ENCODE measurements around the gene TBCC.

Gene TBCC, protein sequence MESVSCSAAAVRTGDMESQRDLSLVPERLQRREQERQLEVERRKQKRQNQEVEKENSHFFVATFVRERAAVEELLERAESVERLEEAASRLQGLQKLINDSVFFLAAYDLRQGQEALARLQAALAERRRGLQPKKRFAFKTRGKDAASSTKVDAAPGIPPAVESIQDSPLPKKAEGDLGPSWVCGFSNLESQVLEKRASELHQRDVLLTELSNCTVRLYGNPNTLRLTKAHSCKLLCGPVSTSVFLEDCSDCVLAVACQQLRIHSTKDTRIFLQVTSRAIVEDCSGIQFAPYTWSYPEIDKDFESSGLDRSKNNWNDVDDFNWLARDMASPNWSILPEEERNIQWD

DNA sequence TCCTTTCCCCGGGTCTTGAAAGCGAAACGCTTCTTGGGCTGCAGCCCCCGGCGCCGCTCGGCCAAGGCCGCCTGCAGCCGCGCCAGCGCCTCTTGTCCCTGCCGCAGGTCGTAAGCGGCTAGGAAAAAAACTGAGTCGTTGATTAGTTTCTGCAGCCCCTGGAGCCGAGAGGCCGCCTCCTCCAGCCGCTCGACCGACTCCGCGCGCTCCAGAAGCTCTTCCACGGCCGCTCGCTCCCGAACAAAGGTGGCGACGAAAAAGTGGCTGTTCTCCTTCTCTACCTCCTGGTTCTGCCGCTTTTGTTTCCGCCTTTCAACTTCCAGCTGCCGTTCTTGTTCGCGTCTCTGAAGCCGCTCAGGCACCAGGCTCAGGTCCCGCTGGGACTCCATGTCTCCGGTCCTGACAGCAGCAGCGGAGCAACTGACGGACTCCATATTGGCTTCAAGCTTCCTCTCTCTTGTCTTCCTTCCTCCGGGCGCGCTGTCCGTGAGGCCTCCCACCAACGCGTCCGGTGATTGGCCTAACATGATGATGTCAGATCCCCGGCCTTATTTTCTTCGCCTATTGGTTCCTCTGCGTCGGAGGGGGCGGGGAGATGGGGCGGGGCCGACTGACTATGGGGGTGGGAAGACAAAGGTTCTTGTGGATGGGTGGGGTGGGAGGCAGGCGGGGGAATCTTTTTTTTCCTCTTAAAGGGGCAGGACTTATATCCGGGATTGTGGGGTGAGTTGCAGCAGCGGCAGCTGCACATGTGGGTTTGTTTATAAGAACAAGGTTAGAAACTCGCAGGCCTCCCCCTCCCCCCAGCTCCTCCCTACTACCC is at the start of gene TBCC:
TSS of gene TBCC (minus strand) at position 464 of the 823 bp plus-strand sequence. CDS start at position 434, 30 bp downstream.
- Histone ChIP-seq H3K4me1 (ENCODE audit: control insufficient read depth, insufficient read depth, low read length) (peaks cover 3% of the 10 kb centered on the region; the same call in 1 of the 2 replicates), H3K27me3 (ENCODE audit: control insufficient read depth, insufficient read depth, low read length) (no peaks in the 10 kb centered on the region), H3K9ac (ENCODE audit: low read depth, low read length) (peak within 1 kb of the TSS; percentile 91), H3K9me3 (ENCODE audit: control insufficient read depth, insufficient read depth, low read length) (no peaks in the 10 kb centered on the region), H3K27ac (ENCODE audit: low read depth, low read length) (peak within 1 kb of the TSS; percentile 98), H3K36me3 (ENCODE audit: control insufficient read depth, insufficient read depth, low read length) (no peaks in the 10 kb centered on the region), H3K4me3 (ENCODE audit: low read depth, low read length) (peak within 1 kb of the TSS; percentile 80)

DNA sequence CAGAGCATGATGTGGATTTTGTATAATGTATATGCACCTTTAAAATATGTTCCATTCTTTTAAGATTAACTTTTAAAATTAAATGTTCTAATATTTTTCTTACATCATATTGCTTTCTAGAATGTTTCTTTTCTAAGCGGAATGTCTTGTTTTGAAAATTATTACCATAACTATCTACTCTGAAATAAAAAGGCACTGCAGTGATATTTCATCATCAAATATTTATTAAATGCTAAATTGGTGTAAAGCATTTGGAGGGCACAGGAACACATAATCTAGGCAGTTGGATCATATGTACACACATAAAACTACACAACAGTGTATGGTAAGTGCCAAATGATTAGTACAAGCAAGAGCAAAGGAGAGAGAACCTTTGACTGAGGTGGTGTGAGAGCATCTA is 49.7 kb upstream of the TBCC start:
- H3K4me1 ChIP-seq (ENCODE audit: control insufficient read depth, insufficient read depth, low read length) = peaks cover 11% of the 10 kb centered on the region
- H3K9ac ChIP-seq (ENCODE audit: low read depth, low read length) = no peak overlapping the region
- no peaks in the 10 kb centered on the region for H3K36me3 ChIP-seq (ENCODE audit: control insufficient read depth, insufficient read depth, low read length)
- no peak overlapping the region for H3K27ac ChIP-seq (ENCODE audit: low read depth, low read length)
- no peak overlapping the region for H3K4me3 ChIP-seq (ENCODE audit: low read depth, low read length)
- no peaks in the 10 kb centered on the region for H3K9me3 ChIP-seq (ENCODE audit: control insufficient read depth, insufficient read depth, low read length)
- no peaks in the 10 kb centered on the region for H3K27me3 ChIP-seq (ENCODE audit: control insufficient read depth, insufficient read depth, low read length)

DNA sequence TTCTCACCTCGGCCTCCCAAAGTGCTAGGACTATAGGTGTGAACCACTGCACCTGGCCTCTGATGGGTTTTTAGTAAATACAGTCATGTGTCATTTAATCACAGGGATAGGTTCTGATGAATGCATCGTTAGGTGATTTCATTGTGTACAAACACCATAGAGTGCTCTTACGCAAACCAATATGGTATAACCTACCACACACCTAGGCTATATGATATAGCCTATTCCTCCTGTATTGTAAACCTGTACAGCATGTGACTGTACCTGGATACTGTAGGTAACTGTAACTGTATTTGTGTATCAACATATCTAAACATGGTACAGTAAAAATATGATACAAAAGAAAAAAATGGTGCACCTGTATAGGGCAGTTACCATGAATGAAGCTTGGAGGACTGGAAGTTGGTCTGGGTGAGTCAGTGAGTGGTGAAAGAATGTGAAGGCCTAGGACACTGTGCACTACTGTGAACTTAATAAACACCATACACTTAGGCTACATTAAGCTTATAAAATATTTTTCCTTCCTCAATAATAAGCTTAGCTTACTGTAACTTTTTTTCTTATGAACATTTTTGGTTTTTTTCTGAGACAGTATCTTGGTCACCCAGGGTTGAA is 45.9 kb upstream of the TBCC start:
- Histone ChIP-seq H3K4me1 (ENCODE audit: control insufficient read depth, insufficient read depth, low read length) (peaks cover 22% of the 10 kb centered on the region), H3K9me3 (ENCODE audit: control insufficient read depth, insufficient read depth, low read length) (no peaks in the 10 kb centered on the region), H3K27ac (ENCODE audit: low read depth, low read length) (no peak overlapping the region), H3K9ac (ENCODE audit: low read depth, low read length) (no peak overlapping the region), H3K4me3 (ENCODE audit: low read depth, low read length) (no peak overlapping the region), H3K27me3 (ENCODE audit: control insufficient read depth, insufficient read depth, low read length) (no peaks in the 10 kb centered on the region), H3K36me3 (ENCODE audit: control insufficient read depth, insufficient read depth, low read length) (no peaks in the 10 kb centered on the region)

DNA sequence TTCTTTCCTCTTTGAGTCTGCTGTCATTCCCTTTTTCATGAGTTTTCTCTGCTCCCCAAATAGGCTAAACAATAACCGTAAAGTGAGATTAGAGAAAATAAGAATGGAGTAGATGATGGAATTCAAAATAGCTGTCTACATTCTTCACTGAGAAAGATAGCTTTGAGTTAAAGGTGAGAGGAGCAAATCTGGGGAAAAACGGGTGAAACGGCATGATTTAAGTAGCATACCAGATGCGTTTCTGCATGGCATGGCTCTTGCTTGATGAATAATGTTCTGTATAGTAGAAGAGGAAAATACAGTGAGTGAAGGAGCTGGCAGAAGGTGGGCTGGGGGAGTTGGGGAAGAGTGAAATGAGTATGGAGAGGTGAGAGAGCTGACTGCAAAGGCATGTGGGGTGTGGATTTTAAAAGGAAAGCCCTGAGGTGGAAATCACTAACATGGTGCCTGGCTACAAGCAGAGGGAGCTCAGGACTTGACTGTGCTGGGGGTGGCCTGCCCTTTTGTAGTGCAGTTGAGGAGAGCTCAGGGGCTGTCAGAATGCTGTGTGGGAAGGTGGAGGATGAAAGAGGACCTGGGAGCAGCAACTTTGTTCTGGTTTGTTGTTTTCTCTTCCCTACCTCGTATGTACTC is 44.8 kb upstream of the TBCC start:
- H3K27ac ChIP-seq (ENCODE audit: low read depth, low read length) = peak overlapping the region; percentile 71

DNA sequence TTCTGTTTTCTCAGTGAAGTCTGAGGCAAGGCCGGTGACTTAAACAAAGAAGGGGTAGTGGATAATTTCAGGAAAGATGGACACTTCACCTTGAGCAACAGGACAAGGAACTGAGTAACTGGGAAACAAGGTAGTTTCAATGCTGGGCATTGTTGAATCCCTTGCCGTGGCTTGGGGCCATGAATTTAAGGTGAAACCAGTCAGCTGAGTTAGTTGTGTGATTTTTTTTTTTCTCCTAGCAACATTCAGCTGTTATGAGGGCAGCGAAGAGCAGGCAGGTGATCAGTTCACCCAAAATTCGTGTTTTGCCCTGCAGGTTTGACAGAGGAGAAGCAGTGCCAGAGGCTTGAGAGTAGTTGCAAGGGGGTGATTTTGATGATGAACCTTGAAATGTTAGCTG is 42.8 kb upstream of the TBCC start:
- peaks cover 40% of the 10 kb centered on the region for H3K4me1 ChIP-seq (ENCODE audit: control insufficient read depth, insufficient read depth, low read length)
- H3K9me3 ChIP-seq (ENCODE audit: control insufficient read depth, insufficient read depth, low read length) = no peaks in the 10 kb centered on the region
- no peaks in the 10 kb centered on the region for H3K27me3 ChIP-seq (ENCODE audit: control insufficient read depth, insufficient read depth, low read length)
- no peak overlapping the region for H3K9ac ChIP-seq (ENCODE audit: low read depth, low read length)
- no peaks in the 10 kb centered on the region for H3K36me3 ChIP-seq (ENCODE audit: control insufficient read depth, insufficient read depth, low read length)
- no peak overlapping the region for H3K4me3 ChIP-seq (ENCODE audit: low read depth, low read length)
- peak overlapping the region; percentile 28 for H3K27ac ChIP-seq (ENCODE audit: low read depth, low read length)

More for the DNA sequence above, 44.8 kb upstream of the TBCC start:
- H3K36me3 ChIP-seq (ENCODE audit: control insufficient read depth, insufficient read depth, low read length) = no peaks in the 10 kb centered on the region
- H3K9me3 ChIP-seq (ENCODE audit: control insufficient read depth, insufficient read depth, low read length) = no peaks in the 10 kb centered on the region
- peaks cover 31% of the 10 kb centered on the region for H3K4me1 ChIP-seq (ENCODE audit: control insufficient read depth, insufficient read depth, low read length)
- H3K4me3 ChIP-seq (ENCODE audit: low read depth, low read length) = no peak overlapping the region
- H3K9ac ChIP-seq (ENCODE audit: low read depth, low read length) = no peak overlapping the region
- H3K27me3 ChIP-seq (ENCODE audit: control insufficient read depth, insufficient read depth, low read length) = no peaks in the 10 kb centered on the region

DNA sequence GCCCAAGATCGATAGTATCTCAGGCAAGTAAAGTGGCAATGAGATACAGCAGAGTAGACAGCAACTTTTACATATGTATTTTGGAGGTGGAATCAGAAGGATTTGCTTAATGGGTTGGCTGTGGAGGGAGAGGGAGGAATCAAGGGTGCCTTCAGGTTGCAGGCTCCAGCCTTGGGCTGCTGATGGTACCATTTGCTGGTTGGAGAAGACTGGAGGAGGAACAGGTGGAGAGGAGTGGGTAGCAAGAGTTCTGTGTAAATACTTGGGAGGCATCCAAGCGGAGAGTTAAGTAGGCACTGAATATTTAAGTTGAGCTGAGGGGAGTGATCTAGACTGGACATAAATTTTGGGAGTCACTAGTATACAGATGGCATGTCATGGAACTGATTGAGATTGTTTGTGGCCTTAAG is 41.2 kb upstream of the TBCC start:
- H3K36me3 ChIP-seq (ENCODE audit: control insufficient read depth, insufficient read depth, low read length) = no peaks in the 10 kb centered on the region
- H3K27me3 ChIP-seq (ENCODE audit: control insufficient read depth, insufficient read depth, low read length) = no peaks in the 10 kb centered on the region
- peaks cover 40% of the 10 kb centered on the region for H3K4me1 ChIP-seq (ENCODE audit: control insufficient read depth, insufficient read depth, low read length)
- no peak overlapping the region for H3K9ac ChIP-seq (ENCODE audit: low read depth, low read length)
- H3K27ac ChIP-seq (ENCODE audit: low read depth, low read length) = no peak overlapping the region
- no peak overlapping the region for H3K4me3 ChIP-seq (ENCODE audit: low read depth, low read length)
- no peaks in the 10 kb centered on the region for H3K9me3 ChIP-seq (ENCODE audit: control insufficient read depth, insufficient read depth, low read length)

DNA sequence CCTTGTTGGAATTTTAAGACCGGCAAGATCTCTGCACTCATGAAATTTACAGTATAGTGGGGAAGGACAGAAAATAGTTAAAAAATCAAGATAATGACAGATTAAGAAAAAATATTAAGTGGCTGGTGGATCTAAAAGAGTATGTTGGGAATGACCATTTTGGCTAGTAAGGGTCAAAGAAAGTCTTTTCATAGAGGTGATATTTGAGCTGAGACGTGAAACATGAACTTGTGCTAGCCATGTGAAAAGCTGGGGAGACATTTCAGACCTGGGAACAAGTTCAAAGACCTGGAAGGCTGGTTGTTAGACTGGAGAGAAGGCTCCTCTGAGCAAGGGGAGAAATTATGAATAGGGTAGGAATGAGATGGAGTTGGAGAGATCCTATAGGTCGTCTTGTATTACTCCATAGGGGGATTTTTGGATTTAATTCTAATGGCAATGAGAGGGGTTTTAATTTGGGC is 40.7 kb upstream of the TBCC start:
- no peak overlapping the region for H3K4me3 ChIP-seq (ENCODE audit: low read depth, low read length)
- no peak overlapping the region for H3K27ac ChIP-seq (ENCODE audit: low read depth, low read length)
- H3K9ac ChIP-seq (ENCODE audit: low read depth, low read length) = no peak overlapping the region
- no peaks in the 10 kb centered on the region for H3K9me3 ChIP-seq (ENCODE audit: control insufficient read depth, insufficient read depth, low read length)
- no peaks in the 10 kb centered on the region for H3K36me3 ChIP-seq (ENCODE audit: control insufficient read depth, insufficient read depth, low read length)
- no peaks in the 10 kb centered on the region for H3K27me3 ChIP-seq (ENCODE audit: control insufficient read depth, insufficient read depth, low read length)
- H3K4me1 ChIP-seq (ENCODE audit: control insufficient read depth, insufficient read depth, low read length) = peaks cover 40% of the 10 kb centered on the region

DNA sequence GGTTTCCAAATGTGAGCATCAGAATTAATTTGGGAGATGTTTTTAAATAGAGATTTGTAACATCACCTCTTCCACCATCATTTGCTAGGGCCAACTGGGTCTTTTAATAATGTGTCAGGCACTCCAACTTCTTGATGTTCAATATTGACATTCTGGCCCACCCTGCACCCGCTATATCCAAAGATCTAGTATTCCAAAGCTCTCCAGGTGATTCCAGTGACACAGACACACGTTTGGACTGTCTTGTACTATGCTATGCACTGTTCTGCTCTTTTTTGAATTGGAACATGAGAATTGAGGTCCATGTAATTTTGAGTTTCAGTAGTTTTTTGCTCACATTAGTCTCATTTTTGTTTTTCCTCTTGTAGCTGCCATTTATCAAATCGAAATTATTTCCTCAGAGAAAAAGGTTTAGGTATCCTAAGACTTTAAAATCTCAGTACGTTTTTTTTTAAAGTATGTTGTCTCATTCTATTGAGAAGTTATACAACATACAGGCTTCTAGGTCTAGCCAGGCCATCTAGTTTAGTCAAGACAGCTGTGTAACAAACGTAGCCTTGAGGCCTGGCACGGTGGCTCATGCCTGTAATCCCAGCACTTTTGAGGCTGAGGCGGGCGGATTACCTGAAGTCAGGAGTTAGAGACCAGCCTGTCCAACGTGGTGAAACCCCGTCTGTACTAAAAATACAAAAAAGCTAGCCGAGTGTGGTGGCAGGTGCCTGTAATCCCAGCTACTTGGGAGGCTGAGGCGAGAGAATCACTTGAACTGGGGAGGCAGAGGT is 39.0 kb upstream of the TBCC start:
- no peaks in the 10 kb centered on the region for H3K9me3 ChIP-seq (ENCODE audit: control insufficient read depth, insufficient read depth, low read length)
- H3K4me1 ChIP-seq (ENCODE audit: control insufficient read depth, insufficient read depth, low read length) = peaks cover 41% of the 10 kb centered on the region
- peak overlapping the region; percentile 99 for H3K9ac ChIP-seq (ENCODE audit: low read depth, low read length)
- no peaks in the 10 kb centered on the region for H3K27me3 ChIP-seq (ENCODE audit: control insufficient read depth, insufficient read depth, low read length)
- no peak overlapping the region for H3K27ac ChIP-seq (ENCODE audit: low read depth, low read length)
- H3K36me3 ChIP-seq (ENCODE audit: control insufficient read depth, insufficient read depth, low read length) = no peaks in the 10 kb centered on the region
- peak overlapping the region; percentile 97 for H3K4me3 ChIP-seq (ENCODE audit: low read depth, low read length)

DNA sequence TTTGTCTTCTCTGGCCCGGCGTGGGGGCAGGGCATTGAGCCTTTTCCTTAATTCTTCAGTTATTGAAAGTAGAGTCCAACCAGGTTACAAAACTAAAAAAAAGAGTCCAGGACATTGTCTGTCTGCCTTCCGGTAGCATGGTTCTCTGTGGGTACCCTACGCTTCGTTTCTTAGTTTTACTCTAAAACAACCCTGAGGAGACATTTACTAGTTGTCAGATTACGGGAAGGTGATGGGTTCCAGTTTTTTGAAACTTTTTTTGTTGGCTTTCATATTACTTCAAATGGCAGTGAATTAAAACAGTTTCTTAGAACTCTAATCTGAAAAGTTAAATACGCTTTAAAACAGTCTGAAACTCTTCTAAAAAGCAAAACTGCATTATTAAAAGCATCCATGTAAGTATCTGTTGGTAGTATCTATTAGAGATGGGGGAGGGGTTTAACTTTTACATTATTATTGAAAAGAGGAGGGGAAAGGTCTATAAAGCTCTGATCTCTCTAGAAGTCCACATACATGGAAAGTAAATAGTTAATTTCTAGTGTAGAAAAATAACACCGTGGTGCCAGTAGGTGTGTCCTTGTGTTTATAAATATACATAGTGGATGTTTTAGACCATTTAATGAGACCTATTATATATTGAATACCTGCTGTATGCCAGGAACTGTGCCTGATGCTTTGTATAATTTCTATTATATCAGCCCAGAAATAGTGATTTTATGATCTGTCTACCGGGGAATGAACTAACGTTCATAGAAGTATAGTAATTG is 38.2 kb upstream of the TBCC start:
- H3K4me1 ChIP-seq (ENCODE audit: control insufficient read depth, insufficient read depth, low read length) = peaks cover 37% of the 10 kb centered on the region
- H3K9me3 ChIP-seq (ENCODE audit: control insufficient read depth, insufficient read depth, low read length) = no peaks in the 10 kb centered on the region
- H3K9ac ChIP-seq (ENCODE audit: low read depth, low read length) = peak overlapping the region; percentile 99
- H3K27me3 ChIP-seq (ENCODE audit: control insufficient read depth, insufficient read depth, low read length) = no peaks in the 10 kb centered on the region
- H3K4me3 ChIP-seq (ENCODE audit: low read depth, low read length) = peak overlapping the region; percentile 97
- no peaks in the 10 kb centered on the region for H3K36me3 ChIP-seq (ENCODE audit: control insufficient read depth, insufficient read depth, low read length)
- H3K27ac ChIP-seq (ENCODE audit: low read depth, low read length) = peak overlapping the region; percentile 99
